Lower leg skin (tissue), 3 donors: ENCODE results near the gene PRRC2C.

Experiments used
- CTCF ChIP-seq, 3 donors: fragments of 450-650 bp; IDR thresholded peaks; one replicate each; pipeline ENCODE4 v1.5.1; 2016; ENCODE audit warnings: antibody characterized with exemption in 3 of 3, mild to moderate bottlenecking in 3 of 3, moderate library complexity in 2 of 3
- POLR2A ChIP-seq, 2 donors: fragments of 450-650 bp; IDR thresholded peaks; one replicate each; pipeline ENCODE4 v1.6.1; 2016 to 2017; ENCODE audit warnings: antibody characterized with exemption in 2 of 2, mild to moderate bottlenecking in 1 of 2, moderate library complexity in 1 of 2

DNA sequence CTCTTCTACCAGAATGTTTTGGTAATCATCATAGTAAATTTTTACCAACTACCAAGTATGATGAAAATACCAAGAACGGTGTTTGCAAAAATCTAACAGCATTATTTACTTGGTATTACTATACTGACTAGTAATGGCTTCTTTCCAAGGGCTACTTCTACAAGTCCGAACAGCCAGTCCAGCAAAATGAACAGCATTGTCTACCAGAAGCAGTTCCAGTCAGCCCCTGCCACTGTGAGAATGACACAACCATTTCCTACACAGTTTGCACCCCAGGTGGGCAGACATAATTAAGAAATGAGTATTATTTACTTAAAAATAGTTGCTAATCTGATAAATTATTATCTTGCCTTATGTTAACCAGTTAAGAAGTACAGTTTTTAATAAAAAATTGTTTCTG lies 102.9 kb downstream of the PRRC2C start:
- TF ChIP-seq CTCF (IDR thresholded peaks at IDR 0.05): no peak
- no peak for TF ChIP-seq POLR2A (IDR thresholded peaks at IDR 0.05)
